ENCODE results near the gene DNAJB8.

DNAJB8 gene

GRCh38 chr3:128464188-128464587 is 2.5 kb downstream of the DNAJB8 start:
- no peak for DNase-seq (ENCODE audit: low read depth in 2 of 2)

GRCh38 chr3:128463771-128464170 is 2.9 kb downstream of the DNAJB8 start:
- DNase-seq (ENCODE audit: low read depth in 2 of 2): no peak

- DNase-seq (ENCODE audit: low read depth in 2 of 2): no peak
Observed at GRCh38 chr3:128463354-128463753, 3.3 kb downstream of the DNAJB8 start.

- no peak for DNase-seq (ENCODE audit: low read depth in 2 of 2)
Observed at GRCh38 chr3:128462931-128463330, 3.8 kb downstream of the DNAJB8 start.

- DNase-seq (ENCODE audit: low read depth in 2 of 2): no peak
Observed at GRCh38 chr3:128462341-128462910, 4.3 kb downstream of the DNAJB8 start.

- DNase-seq (ENCODE audit: low read depth in 2 of 2): no peak
Observed at GRCh38 chr3:128461731-128462130, 5.0 kb downstream of the DNAJB8 start.

GRCh38 chr3:128459461-128459820 is 7.2 kb downstream of the DNAJB8 start:
- no peak for DNase-seq (ENCODE audit: low read depth in 2 of 2)

- no peak for DNase-seq (ENCODE audit: low read depth in 2 of 2)
Observed at GRCh38 chr3:128458746-128459460, 7.8 kb downstream of the DNAJB8 start.

GRCh38 chr3:128457937-128458336 is 8.8 kb downstream of the DNAJB8 start:
- no peak for DNase-seq (ENCODE audit: low read depth in 2 of 2)

GRCh38 chr3:128456776-128457715 is 9.6 kb downstream of the DNAJB8 start:
- DNase-seq (ENCODE audit: low read depth in 2 of 2): no peak

- no peak for DNase-seq (ENCODE audit: low read depth in 2 of 2)
Observed at GRCh38 chr3:128455786-128456748, 10.6 kb downstream of the DNAJB8 start.

- DNase-seq (ENCODE audit: low read depth in 2 of 2): no peak
Observed at GRCh38 chr3:128455116-128455515, 11.6 kb downstream of the DNAJB8 start.

GRCh38 chr3:128454310-128454618 is 12.4 kb downstream of the DNAJB8 start:
- DNase-seq (ENCODE audit: low read depth in 2 of 2): no peak

GRCh38 chr3:128453501-128454309 is 13.0 kb downstream of the DNAJB8 start:
- no peak for DNase-seq (ENCODE audit: low read depth in 2 of 2)

- DNase-seq (ENCODE audit: low read depth in 2 of 2): no peak
Observed at GRCh38 chr3:128452678-128453275, 13.9 kb downstream of the DNAJB8 start.

- DNase-seq (ENCODE audit: low read depth in 2 of 2): no peak
Observed at GRCh38 chr3:128452120-128452519, 14.6 kb downstream of the DNAJB8 start.

- DNase-seq (ENCODE audit: low read depth in 2 of 2): no peak
Observed at GRCh38 chr3:128449111-128449638, 17.5 kb downstream of the DNAJB8 start.

- DNase-seq (ENCODE audit: low read depth in 2 of 2): no peak
Observed at GRCh38 chr3:128448491-128448890, 18.2 kb downstream of the DNAJB8 start.

- DNase-seq (ENCODE audit: low read depth in 2 of 2): peak in 1 of 2 donors; percentile 7
Observed at GRCh38 chr3:128447561-128448013, 19.1 kb downstream of the DNAJB8 start.

GRCh38 chr3:128446821-128447220 is 19.9 kb downstream of the DNAJB8 start:
- no peak for DNase-seq (ENCODE audit: low read depth in 2 of 2)
